ENCODE measurements around the gene PRIM1. TPM values are rescaled to one million over a fixed set of nuclear protein-coding genes. Genes with fewer than 3 reads are reported as not detected.
"Not testable (repeated sequence)": the region's sequence is repeated elsewhere in the genome, so short reads cannot be mapped to it uniquely, and the experiment has no call there.

Gene PRIM1
- 1 to 10 TPM in 7 of 9 donors, under 1 TPM in 2; 0.78 to 9.1 (median 4.7) TPM for total RNA-seq
- polyA plus RNA-seq: 1 to 10 TPM; 1.3 to 7.2 (median 2.8) TPM
- long read RNA-seq, donor 1, partial matches to known transcripts: 0 of 2 reads
- long read RNA-seq, donor 1, other reads (novel, unspliced or antisense): 0 of 2 reads
- long read RNA-seq, donor 2: 0 reads
- long read RNA-seq, donor 3: 0 reads
- long read RNA-seq, donor 4, partial matches to known transcripts: 1 of 5 reads
- long read RNA-seq, donor 4, other reads (novel, unspliced or antisense): 2 of 5 reads
- long read RNA-seq, donor 5, partial matches to known transcripts: 0 of 4 reads
- long read RNA-seq, donor 5, other reads (novel, unspliced or antisense): 2 of 4 reads
- long read RNA-seq, donor 6, partial matches to known transcripts: 2 of 4 reads
- long read RNA-seq, donor 6, other reads (novel, unspliced or antisense): 2 of 4 reads
- long read RNA-seq, donor 7: 0 reads
- long read RNA-seq, donor 8, partial matches to known transcripts: 0 of 1 reads
- long read RNA-seq, donor 8, other reads (novel, unspliced or antisense): 0 of 1 reads
- long read RNA-seq, donor 9, partial matches to known transcripts: 0 of 2 reads
- long read RNA-seq, donor 9, other reads (novel, unspliced or antisense): 0 of 2 reads
- long read RNA-seq, donor 10, partial matches to known transcripts: 0 of 1 reads
- long read RNA-seq, donor 10, other reads (novel, unspliced or antisense): 0 of 1 reads

DNA sequence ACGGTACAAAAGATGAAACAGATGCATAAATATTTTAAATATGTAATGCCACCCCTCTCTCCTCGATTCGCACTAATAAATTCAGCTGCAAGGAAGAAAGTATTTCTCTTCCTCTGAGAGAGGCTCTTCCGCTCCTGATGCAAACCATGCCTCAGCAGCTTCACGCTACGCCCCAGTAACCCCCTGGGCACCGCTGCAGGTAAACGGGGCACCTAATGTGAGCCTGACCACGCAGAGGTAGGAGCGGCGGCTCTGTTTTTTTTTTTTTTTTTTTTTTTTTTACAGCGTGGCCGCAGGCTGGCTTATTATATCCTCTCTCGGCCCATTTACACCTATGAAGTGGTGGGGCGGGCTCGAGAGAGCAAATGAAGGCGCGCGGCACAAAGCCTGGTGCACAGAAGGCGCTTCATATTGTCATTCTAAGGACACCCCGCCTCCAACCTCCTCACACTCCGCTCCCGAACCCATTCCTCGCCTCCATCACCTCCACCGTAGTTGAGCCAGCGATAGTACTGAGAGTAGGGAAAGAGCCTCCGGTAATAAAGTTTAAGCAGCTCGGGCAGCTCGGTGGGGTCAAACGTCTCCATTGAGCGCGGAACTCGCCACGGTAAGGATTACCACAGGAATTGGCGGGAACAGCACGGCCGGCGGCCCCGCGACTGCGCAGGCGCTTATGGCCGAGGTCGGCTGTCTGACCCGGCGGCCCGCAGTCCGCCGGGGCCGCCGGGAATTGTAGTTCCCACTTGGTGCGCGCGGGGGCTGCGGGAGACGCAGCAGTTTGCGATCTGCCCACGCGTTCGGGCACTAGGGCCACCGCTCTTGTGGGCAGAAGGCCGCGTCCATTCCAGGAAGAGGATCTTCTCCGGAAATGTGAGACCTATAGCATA is at the start of gene PRIM1:
Gene PRIM1 (minus strand): TSS at position 612 of the 887 bp plus-strand sequence. CDS start 25 bp downstream, at position 587.
- intact Hi-C loops (cut with DNase I): no loop called here
- Histone ChIP-seq H3K9me3 (replicated peaks in 1 of 3) (no peaks in the 10 kb centered on the region), H3K4me1 (replicated peaks in 1 of 2) (peaks cover 3 to 10% of the 10 kb centered on the region in 2 donors), H3K27ac (peak within 1 kb of the TSS in 2 of 5 donors; percentile 27 to 31), H3K27me3 (no peaks in the 10 kb centered on the region), H3K4me3 (peak within 1 kb of the TSS; percentile 62 to 73 (median 68)), H3K36me3 (replicated peaks in 1 of 2) (no peaks in the 10 kb centered on the region)
- DNase-seq: peak; percentile 73 to 88 (median 80)
- TF ChIP-seq POLR2A (IDR thresholded peaks at IDR 0.05): peak in 1 of 2 donors; percentile 12
- TF ChIP-seq, protein P1, sequence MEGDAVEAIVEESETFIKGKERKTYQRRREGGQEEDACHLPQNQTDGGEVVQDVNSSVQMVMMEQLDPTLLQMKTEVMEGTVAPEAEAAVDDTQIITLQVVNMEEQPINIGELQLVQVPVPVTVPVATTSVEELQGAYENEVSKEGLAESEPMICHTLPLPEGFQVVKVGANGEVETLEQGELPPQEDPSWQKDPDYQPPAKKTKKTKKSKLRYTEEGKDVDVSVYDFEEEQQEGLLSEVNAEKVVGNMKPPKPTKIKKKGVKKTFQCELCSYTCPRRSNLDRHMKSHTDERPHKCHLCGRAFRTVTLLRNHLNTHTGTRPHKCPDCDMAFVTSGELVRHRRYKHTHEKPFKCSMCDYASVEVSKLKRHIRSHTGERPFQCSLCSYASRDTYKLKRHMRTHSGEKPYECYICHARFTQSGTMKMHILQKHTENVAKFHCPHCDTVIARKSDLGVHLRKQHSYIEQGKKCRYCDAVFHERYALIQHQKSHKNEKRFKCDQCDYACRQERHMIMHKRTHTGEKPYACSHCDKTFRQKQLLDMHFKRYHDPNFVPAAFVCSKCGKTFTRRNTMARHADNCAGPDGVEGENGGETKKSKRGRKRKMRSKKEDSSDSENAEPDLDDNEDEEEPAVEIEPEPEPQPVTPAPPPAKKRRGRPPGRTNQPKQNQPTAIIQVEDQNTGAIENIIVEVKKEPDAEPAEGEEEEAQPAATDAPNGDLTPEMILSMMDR (IDR thresholded peaks at IDR 0.05): peak in 3 of 6 experiments; percentile 5 to 29 (median 23)
- 0 to 1% (median 0%) methylated on average over 32 to 64 of the region's 64 CpGs for WGBS, 4 donors

DNA sequence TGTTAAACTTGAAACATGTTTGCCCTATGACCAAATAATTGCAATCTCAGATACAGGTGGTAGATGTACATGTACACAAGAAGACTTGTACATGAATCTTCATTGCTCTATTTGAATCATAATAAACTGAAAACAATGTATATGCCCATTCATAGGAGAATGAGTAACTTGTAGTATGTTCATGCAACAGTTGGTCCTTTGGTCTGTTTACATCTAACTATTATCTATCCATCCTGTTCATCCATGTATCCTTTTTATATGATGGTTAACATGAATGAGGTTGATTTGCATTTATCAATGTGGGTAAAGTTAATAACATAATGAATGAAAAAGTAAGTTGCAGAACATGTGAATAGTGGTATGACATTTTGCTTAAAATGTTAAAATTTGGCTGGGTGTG is 48.1 kb upstream of the PRIM1 start:
- TF ChIP-seq, protein P1 (IDR thresholded peaks at IDR 0.05): no peak
- no peak for TF ChIP-seq POLR2A (IDR thresholded peaks at IDR 0.05)
- no peak for DNase-seq
- intact Hi-C loops (cut with DNase I): loop anchor here in 1 of 2 donors (10.0 kb wide), 1 partner anchor 95 kb away; no protein-coding TSS in a partner anchor
- H3K9me3 ChIP-seq (replicated peaks in 1 of 3): no peaks in the 10 kb centered on the region
- H3K27me3 ChIP-seq: no peaks in the 10 kb centered on the region
- H3K27ac ChIP-seq: no peak overlapping the region
- H3K4me1 ChIP-seq (replicated peaks in 1 of 2): peaks cover 0 to 8% of the 10 kb centered on the region in 2 donors
- no peak overlapping the region for H3K4me3 ChIP-seq
- no peaks in the 10 kb centered on the region for H3K36me3 ChIP-seq (replicated peaks in 1 of 2)

DNA sequence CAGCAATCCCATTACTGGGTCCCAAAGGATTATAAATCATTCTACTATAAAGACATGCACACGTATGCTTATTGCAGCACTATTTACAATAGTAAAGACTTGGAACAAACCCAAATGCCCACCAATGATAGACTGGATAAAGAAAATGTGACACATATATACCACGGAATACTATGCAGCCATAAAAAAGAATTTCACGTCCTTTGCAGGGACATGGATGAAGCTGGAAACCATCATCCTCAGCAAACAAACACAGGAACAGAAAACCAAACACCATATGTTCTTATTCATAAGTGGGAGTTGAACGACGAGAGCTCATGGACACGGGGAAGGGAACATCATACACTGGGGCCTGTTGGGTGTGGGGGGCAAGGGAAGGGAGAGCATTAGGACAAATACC is 47.2 kb upstream of the PRIM1 start:
- H3K27me3 ChIP-seq; H3K9me3 ChIP-seq (replicated peaks in 1 of 3); DNase-seq; H3K36me3 ChIP-seq (replicated peaks in 1 of 2); H3K4me3 ChIP-seq; H3K4me1 ChIP-seq (replicated peaks in 1 of 2); intact Hi-C loops (cut with DNase I); H3K27ac ChIP-seq: not testable (repeated sequence)
- 84 to 90% (median 85%) methylated on average over 6 of the region's 6 CpGs for WGBS, 4 donors

DNA sequence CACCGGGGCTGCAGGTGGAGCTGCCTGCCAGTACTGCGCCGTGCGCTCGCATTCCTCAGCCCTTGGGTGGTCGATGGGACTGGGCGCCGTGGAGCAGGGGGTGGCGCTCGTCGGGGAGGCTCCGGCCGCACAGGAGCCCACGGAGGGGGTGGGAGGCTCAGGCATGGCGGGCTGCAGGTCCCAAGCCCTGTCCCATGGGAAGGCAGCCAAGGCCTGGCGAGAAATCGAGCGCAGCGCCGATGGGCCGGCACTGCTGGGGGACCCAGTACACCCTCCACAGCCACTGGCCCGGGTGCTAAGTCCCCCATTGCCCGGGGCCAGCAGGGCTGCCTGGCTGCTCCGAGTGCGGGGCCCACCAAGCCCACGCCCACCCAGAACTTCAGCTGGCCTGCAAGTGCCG is 43.7 kb upstream of the PRIM1 start:
- H3K9me3 ChIP-seq (replicated peaks in 1 of 3); H3K27me3 ChIP-seq; intact Hi-C loops (cut with DNase I); H3K4me3 ChIP-seq; H3K4me1 ChIP-seq (replicated peaks in 1 of 2); H3K27ac ChIP-seq; H3K36me3 ChIP-seq (replicated peaks in 1 of 2); DNase-seq: not testable (repeated sequence)
- 93 to 100% (median 96%) methylated on average over 5 to 25 of the region's 27 CpGs for WGBS, 4 donors

DNA sequence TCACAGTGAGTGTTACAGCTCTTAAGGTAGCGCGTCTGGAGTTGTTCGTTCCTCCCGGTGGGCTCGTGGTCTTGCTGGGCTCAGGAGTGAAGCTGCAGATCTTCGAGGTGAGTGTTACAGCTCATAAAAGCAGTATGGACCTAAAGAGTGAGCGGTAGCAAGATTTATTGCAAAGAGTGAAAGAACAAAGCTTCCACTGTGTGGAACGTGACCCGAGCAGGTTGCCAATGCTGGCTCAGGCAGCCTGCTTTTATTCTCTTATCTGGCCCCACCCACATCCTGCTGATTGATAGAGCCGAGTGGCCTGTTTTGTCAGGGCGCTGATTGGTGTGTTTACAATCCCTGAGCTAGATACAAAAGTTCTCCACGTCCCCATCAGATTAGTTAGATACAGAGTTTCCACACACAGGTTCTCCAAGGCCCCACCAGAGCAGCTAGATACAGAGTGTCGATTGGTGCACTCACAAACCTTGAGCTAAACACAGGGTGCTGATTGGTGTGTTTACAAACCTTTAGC is 43.0 kb upstream of the PRIM1 start:
- H3K4me3 ChIP-seq; H3K4me1 ChIP-seq (replicated peaks in 1 of 2); H3K27me3 ChIP-seq; intact Hi-C loops (cut with DNase I); H3K9me3 ChIP-seq (replicated peaks in 1 of 3); H3K36me3 ChIP-seq (replicated peaks in 1 of 2); DNase-seq; H3K27ac ChIP-seq: not testable (repeated sequence)
- WGBS, 4 donors: 55 to 67% (median 63%) methylated on average over 10 to 13 of the region's 13 CpGs

DNA sequence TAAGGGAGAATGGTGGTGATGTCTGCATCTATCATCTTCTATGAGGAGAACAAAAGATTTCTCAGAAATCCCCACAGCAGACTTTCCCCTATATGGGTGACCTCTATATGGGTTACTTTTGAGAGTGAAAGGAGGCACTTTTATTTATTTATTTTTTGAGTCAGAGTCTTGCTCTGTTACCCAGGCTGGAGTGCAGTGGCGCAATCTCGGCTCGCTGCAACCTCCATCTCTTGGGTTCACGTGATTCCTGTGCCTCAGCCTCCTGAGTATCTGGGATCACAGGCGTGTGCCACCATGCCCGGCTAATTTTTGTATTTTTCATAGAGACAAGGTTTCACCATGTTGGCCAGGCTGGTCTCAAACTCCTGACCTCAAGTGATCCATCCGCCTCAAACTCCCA is 41.0 kb upstream of the PRIM1 start:
- H3K4me3 ChIP-seq; H3K9me3 ChIP-seq (replicated peaks in 1 of 3); H3K27ac ChIP-seq; DNase-seq; H3K27me3 ChIP-seq; H3K4me1 ChIP-seq (replicated peaks in 1 of 2); intact Hi-C loops (cut with DNase I); H3K36me3 ChIP-seq (replicated peaks in 1 of 2): not testable (repeated sequence)
- WGBS, 4 donors: 91 to 96% (median 92%) methylated on average over 7 of the region's 7 CpGs
